Spleen (tissue), 11 donors: ENCODE data around the gene PARN. TPM values are rescaled to one million over a fixed set of nuclear protein-coding genes. Genes with fewer than 3 reads are reported as not detected.

Experiments
- DNase-seq: peaks from one replicate; pipeline ENCODE4 v3.0.0-alpha.2; 2020
- H3K27ac ChIP-seq, 8 donors: fragments of 200-600 bp; sonication (generic) in 7 of 8; 1 replicate in 4 of 8; 2 replicates in 4 of 8; pipeline versions ENCODE4 v1.5.0 to v1.8.0; 2016 to 2021; ENCODE audit warnings: inconsistent platforms in 4 of 8, mild to moderate bottlenecking in 4 of 8, moderate library complexity in 1 of 8
- H3K27me3 ChIP-seq, 7 donors: fragments of 200-600 bp; sonication (generic) in 6 of 7; replicated peaks in 1 of 7; 1 replicate in 4 of 7; 2 replicates in 3 of 7; pipeline versions ENCODE4 v1.5.0 to v1.8.0; 2016 to 2021; ENCODE audit warnings: inconsistent platforms in 3 of 7, mild to moderate bottlenecking in 1 of 7
- H3K36me3 ChIP-seq, 6 donors: fragments of 200-600 bp; sonication (generic) in 5 of 6; 1 replicate in 4 of 6; 2 replicates in 2 of 6; pipeline versions ENCODE4 v1.5.0 to v1.8.0; 2016 to 2021; ENCODE audit warnings: inconsistent platforms in 2 of 6
- H3K4me1 ChIP-seq, 6 donors: fragments of 200-600 bp; sonication (generic) in 5 of 6; 1 replicate in 3 of 6; 2 replicates in 3 of 6; pipeline versions ENCODE4 v1.5.0 to v1.8.0; 2016 to 2021; ENCODE audit warnings: inconsistent platforms in 3 of 6
- H3K4me3 ChIP-seq, 8 donors: fragments of 200-600 bp; sonication (generic) in 7 of 8; 1 replicate in 4 of 8; 2 replicates in 4 of 8; pipeline versions ENCODE4 v1.5.0 to v1.8.0; 2016 to 2021; ENCODE audit warnings: inconsistent platforms in 4 of 8, mild to moderate bottlenecking in 4 of 8, moderate library complexity in 2 of 8
- H3K9me3 ChIP-seq, 8 donors: fragments of 200-600 bp; sonication (generic) in 7 of 8; 1 replicate in 4 of 8; 2 replicates in 4 of 8; pipeline versions ENCODE4 v1.5.0 to v1.8.0; 2016 to 2021; ENCODE audit warnings: inconsistent platforms in 4 of 8
- POLR2A ChIP-seq, 3 donors: fragments of 450-650 bp; IDR thresholded peaks; one replicate each; pipeline ENCODE4 v1.5.1; 2017; ENCODE audit warnings: antibody characterized with exemption in 3 of 3, mild to moderate bottlenecking in 1 of 3
- POLR2AphosphoS5 ChIP-seq, 3 donors: sonication (generic); formaldehyde crosslinking; IDR thresholded peaks; one replicate each; pipeline ENCODE4 v1.5.1; 2017; ENCODE audit warnings: antibody characterized with exemption in 3 of 3
- WGBS, 5 donors: extraction: QIAGEN DNeasy Blood & Tissue Kit in 3 of 5; methylation state at CpG; one replicate each; pipeline versions ENCODE4 v1.1.5 to v1.1.7; 2013 to 2018; 5-methylcytosine and 5-hydroxymethylcytosine counted together
- intact Hi-C: fragments of 100-400 bp; cut with DNase I; formaldehyde crosslinking; loops from one replicate; pipeline ENCODE4 v1.15.0; 2023; ENCODE audit warnings: low total_unique reads
- polyA plus RNA-seq, 3 donors: library from polyadenylated mRNA; stranded (reverse); fragments of 200-250 nt; gene quantifications; one replicate each; pipeline ENCODE4 v1.2.1, GENCODE V29; 2013
- total RNA-seq, 7 donors: library from RNA; depleted of rRNA in 3 of 7; stranded (reverse); fragments of >200 nt in 3 of 7; fragmentation: NEBNext Ultra II Directional in 4 of 7; extraction: Animal tissue kit (Norgen Biotek cat#: 25700) in 4 of 7; gene quantifications; one replicate each; pipeline versions ENCODE4 v1.1.0 to v1.2.1, GENCODE V29; 2016 to 2021
- TF ChIP-seq, protein P1 (sequence below), 11 experiments: fragments of 200-600 bp in 7 of 11; fragments of 450-650 bp in 4 of 11; sonication (generic) in 4 of 11; IDR thresholded peaks in 8 of 11; conservative IDR thresholded peaks in 3 of 11; 1 replicate in 7 of 11; 2 replicates in 4 of 11; pipeline versions ENCODE4 v1.4.0 to v1.8.0; 2016 to 2021; ENCODE audit warnings: antibody characterized with exemption in 11 of 11, inconsistent platforms in 4 of 11, mild to moderate bottlenecking in 1 of 11
- donor health status: healthy with polysubstance abuse.
- donor health status: DM: no; HTN: no; CAD: no; lungs with moderate emphysema.
- donor health status: DM: no; HTN: no; CAD: no.
- donor health status: Bipolar disorder and iron deficiency.
- donor health status: healthy.
- donor health status: DM: no; HTN: no; CAD: no.
- donor health status: DM: yes; HTN: yes; CAD: no.

PARN gene
- total and polyA plus RNA-seq, 10 donors, result 10.3 to 49.0 (median 35.6) TPM

- TF ChIP-seq POLR2A (IDR thresholded peaks at IDR 0.05) (no peak), POLR2AphosphoS5 (IDR thresholded peaks at IDR 0.05) (no peak)
- TF ChIP-seq, protein P1, sequence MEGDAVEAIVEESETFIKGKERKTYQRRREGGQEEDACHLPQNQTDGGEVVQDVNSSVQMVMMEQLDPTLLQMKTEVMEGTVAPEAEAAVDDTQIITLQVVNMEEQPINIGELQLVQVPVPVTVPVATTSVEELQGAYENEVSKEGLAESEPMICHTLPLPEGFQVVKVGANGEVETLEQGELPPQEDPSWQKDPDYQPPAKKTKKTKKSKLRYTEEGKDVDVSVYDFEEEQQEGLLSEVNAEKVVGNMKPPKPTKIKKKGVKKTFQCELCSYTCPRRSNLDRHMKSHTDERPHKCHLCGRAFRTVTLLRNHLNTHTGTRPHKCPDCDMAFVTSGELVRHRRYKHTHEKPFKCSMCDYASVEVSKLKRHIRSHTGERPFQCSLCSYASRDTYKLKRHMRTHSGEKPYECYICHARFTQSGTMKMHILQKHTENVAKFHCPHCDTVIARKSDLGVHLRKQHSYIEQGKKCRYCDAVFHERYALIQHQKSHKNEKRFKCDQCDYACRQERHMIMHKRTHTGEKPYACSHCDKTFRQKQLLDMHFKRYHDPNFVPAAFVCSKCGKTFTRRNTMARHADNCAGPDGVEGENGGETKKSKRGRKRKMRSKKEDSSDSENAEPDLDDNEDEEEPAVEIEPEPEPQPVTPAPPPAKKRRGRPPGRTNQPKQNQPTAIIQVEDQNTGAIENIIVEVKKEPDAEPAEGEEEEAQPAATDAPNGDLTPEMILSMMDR (IDR thresholded peaks at IDR 0.05 in 8 of 11, conservative IDR thresholded peaks at IDR 0.05 in 3 of 11), result no peak
- H3K36me3 ChIP-seq, result peaks cover 0 to 30% (median 17%) of the 10 kb centered on the region in 6 donors
- 75 to 82% (median 76%) methylated on average over 4 of the region's 4 CpGs for WGBS, 5 donors
- no peak for DNase-seq
- intact Hi-C loops, result no loop called here
- no peaks in the 10 kb centered on the region for H3K27me3 ChIP-seq
- H3K27ac ChIP-seq, result no peak overlapping the region
- H3K4me3 ChIP-seq, result no peak overlapping the region
- no peaks in the 10 kb centered on the region for H3K4me1 ChIP-seq
- no peaks in the 10 kb centered on the region for H3K9me3 ChIP-seq
These were observed 180.7 kb downstream of the PARN start for GRCh38 chr16:14449334-14449733.

DNA sequence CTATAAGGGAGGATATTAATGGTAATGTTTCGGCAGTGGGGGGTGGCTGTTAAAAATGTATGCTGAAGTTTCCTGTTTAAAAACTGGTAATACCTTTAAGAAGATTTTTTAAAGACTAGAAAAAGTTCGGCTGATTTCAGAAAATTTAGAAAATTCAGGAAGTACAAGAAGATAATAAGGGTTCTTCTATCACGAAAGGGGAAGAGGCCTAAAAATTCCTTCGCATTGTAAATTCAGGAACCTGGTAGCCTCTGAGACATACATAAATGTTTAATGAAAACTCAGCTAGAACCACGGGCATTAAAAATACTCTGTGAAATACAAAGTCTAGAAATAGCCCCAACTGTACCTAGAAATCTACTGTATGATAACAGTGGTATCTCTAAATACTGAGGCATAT lies 181.2 kb downstream of the PARN start:
- peaks cover 0 to 31% (median 17%) of the 10 kb centered on the region in 6 donors for H3K36me3 ChIP-seq
- 64 to 82% (median 74%) methylated on average over 5 of the region's 5 CpGs for WGBS, 5 donors
- no peaks in the 10 kb centered on the region for H3K9me3 ChIP-seq
- no peak overlapping the region for H3K4me3 ChIP-seq
- intact Hi-C loops, result no loop called here
- no peak overlapping the region for H3K27ac ChIP-seq
- no peaks in the 10 kb centered on the region for H3K27me3 ChIP-seq
- DNase-seq, result no peak
- no peaks in the 10 kb centered on the region for H3K4me1 ChIP-seq
- TF ChIP-seq, protein P1 (IDR thresholded peaks at IDR 0.05 in 8 of 11, conservative IDR thresholded peaks at IDR 0.05 in 3 of 11), result no peak
- no peak for TF ChIP-seq POLR2AphosphoS5 (IDR thresholded peaks at IDR 0.05)
- no peak for TF ChIP-seq POLR2A (IDR thresholded peaks at IDR 0.05)

- DNase-seq, result no peak
- peaks cover 0 to 42% (median 17%) of the 10 kb centered on the region in 6 donors for H3K36me3 ChIP-seq
- WGBS, 5 donors, result 97 to 100% (median 98%) methylated on average over 5 of the region's 5 CpGs
- TF ChIP-seq, protein P1 (IDR thresholded peaks at IDR 0.05 in 8 of 11, conservative IDR thresholded peaks at IDR 0.05 in 3 of 11), result no peak
- no peak for TF ChIP-seq POLR2A (IDR thresholded peaks at IDR 0.05)
- no peak for TF ChIP-seq POLR2AphosphoS5 (IDR thresholded peaks at IDR 0.05)
- H3K4me1 ChIP-seq, result no peaks in the 10 kb centered on the region
- intact Hi-C loops, result no loop called here
- no peaks in the 10 kb centered on the region for H3K9me3 ChIP-seq
- no peak overlapping the region for H3K4me3 ChIP-seq
- no peak overlapping the region for H3K27ac ChIP-seq
- no peaks in the 10 kb centered on the region for H3K27me3 ChIP-seq
These were observed 182.3 kb downstream of the PARN start for GRCh38 chr16:14447783-14448182.

- WGBS, 5 donors, result 82 to 91% (median 89%) methylated on average over 5 of the region's 5 CpGs
- Histone ChIP-seq H3K4me1 (no peaks in the 10 kb centered on the region), H3K9me3 (no peaks in the 10 kb centered on the region), H3K36me3 (peaks cover 0 to 50% (median 17%) of the 10 kb centered on the region in 6 donors), H3K27me3 (no peaks in the 10 kb centered on the region), H3K4me3 (no peak overlapping the region), H3K27ac (no peak overlapping the region)
- TF ChIP-seq POLR2AphosphoS5 (IDR thresholded peaks at IDR 0.05), result no peak
- DNase-seq, result no peak
- intact Hi-C loops, result no loop called here
These were observed 183.3 kb downstream of the PARN start for GRCh38 chr16:14446796-14447195.
